ENCODE measurements around the gene PPM1H. TPM values are rescaled to one million over a fixed set of nuclear protein-coding genes. Genes with fewer than 3 reads are reported as not detected.

PPM1H gene
- polyA plus RNA-seq, 1 of the 3 experiments (the other 2 are of a cell fraction): 0.13 TPM

DNA sequence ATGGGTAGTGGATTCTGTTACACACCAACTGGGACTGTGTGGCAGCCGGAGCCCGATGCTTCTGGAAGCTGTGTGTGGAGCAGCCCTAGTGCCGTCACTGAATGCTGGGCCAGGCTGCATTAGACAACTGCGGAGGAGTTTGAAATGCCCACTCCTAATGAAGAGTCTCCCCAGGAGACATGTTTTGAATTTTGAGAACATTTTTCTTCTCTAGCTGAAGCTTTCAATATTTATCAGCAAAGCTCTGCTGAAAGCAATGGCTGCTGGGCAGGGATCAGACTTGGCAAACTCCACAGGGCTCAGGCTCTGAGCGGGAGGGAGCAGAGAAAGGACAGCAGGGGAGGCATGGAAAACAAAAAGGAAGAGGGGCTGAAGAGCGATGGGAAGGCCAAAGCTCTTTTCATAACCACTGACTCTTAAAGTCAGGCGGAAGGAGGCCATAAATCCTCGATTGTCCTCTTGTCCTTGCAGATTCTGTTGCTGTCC lies 279.2 kb downstream of the PPM1H start (continued):
- TF ChIP-seq, protein P1, sequence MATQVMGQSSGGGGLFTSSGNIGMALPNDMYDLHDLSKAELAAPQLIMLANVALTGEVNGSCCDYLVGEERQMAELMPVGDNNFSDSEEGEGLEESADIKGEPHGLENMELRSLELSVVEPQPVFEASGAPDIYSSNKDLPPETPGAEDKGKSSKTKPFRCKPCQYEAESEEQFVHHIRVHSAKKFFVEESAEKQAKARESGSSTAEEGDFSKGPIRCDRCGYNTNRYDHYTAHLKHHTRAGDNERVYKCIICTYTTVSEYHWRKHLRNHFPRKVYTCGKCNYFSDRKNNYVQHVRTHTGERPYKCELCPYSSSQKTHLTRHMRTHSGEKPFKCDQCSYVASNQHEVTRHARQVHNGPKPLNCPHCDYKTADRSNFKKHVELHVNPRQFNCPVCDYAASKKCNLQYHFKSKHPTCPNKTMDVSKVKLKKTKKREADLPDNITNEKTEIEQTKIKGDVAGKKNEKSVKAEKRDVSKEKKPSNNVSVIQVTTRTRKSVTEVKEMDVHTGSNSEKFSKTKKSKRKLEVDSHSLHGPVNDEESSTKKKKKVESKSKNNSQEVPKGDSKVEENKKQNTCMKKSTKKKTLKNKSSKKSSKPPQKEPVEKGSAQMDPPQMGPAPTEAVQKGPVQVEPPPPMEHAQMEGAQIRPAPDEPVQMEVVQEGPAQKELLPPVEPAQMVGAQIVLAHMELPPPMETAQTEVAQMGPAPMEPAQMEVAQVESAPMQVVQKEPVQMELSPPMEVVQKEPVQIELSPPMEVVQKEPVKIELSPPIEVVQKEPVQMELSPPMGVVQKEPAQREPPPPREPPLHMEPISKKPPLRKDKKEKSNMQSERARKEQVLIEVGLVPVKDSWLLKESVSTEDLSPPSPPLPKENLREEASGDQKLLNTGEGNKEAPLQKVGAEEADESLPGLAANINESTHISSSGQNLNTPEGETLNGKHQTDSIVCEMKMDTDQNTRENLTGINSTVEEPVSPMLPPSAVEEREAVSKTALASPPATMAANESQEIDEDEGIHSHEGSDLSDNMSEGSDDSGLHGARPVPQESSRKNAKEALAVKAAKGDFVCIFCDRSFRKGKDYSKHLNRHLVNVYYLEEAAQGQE (IDR thresholded peaks at IDR 0.05; ENCODE audit: low read depth, low read length): no peak

DNA sequence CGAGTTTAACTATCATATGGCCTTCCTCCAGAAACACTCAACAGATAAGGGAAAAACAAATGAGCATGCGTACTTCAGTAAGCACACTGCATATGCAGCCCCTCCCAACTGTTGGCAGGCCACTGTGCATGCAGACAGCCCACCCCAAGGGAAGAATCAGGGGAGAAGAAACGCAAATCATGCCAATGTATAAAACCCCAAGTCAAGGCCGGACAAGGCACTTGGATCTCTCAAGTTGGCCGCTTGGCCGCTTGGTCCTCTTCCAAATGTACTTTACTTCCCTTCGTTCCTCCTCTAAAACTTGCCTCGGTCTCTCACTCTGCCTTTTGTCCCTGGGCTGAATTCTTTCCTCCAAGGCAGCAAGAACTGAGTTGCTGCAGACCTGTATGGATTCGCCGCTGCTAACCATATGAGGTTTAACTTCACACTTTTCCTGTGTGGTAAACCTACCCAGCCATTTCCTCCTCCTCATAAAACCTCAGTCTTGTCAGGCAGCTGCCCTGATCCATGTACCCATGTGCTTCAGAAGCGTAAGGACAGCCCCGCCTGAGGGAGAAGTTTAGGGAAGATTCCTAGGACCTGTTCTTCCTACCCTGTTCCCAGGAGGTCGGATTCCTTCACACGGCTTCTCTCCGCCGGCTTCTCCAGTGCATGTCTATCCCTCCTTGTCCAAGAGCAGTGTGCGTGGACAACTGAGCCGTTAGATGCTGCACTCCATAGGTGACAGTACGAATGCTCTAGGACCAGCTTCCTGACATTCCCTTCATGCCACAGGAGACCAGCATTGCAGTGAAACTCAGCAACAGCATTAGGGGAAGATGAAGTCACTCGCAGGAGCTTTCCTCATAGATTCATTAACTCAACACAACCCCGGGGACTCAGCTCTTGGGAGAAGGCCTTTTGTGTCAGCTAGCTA lies 280.4 kb downstream of the PPM1H start:
- Histone ChIP-seq H3K79me2 (ENCODE audit: insufficient read depth) (no peaks in the 10 kb centered on the region), H3K27me3 (ENCODE audit: insufficient read depth) (no peaks in the 10 kb centered on the region), H3K4me3 (ENCODE audit: low read depth in 2 of 2, low read length in 1 of 2) (no peak overlapping the region), H3K9ac (no peak overlapping the region), H3K9me2 (no peaks in the 10 kb centered on the region), H3F3A (replicated peaks; ENCODE audit: insufficient read depth) (no peaks in the 10 kb centered on the region), H2AFZ (ENCODE audit: low read depth) (no peak overlapping the region), H3K4me2 (no peak overlapping the region), H4K20me1 (ENCODE audit: insufficient read depth) (no peaks in the 10 kb centered on the region), H3K36me3 (replicated peaks in 1 of 2; ENCODE audit: control insufficient read depth in 1 of 2, insufficient read depth in 2 of 2, low read length in 1 of 2) (no peaks in the 10 kb centered on the region), H3K9me3 (no peaks in the 10 kb centered on the region), H3K4me1 (ENCODE audit: control insufficient read depth in 1 of 2, insufficient read depth in 2 of 2, low read depth in 1 of 2, low read length in 1 of 2) (no peaks in the 10 kb centered on the region), H3K27ac (ENCODE audit: low read depth in 2 of 2, low read length in 1 of 2) (no peak overlapping the region)
- TF ChIP-seq FOXJ3 (CRISPR knock-in tag; IDR thresholded peaks at IDR 0.05) (no peak), RAD21 (IDR thresholded peaks at IDR 0.05; ENCODE audit: low read length) (no peak), TEAD4 (IDR thresholded peaks at IDR 0.05; ENCODE audit: borderline replicate concordance, insufficient read depth) (no peak), MXI1 (IDR thresholded peaks at IDR 0.05; ENCODE audit: low read depth, low read length) (no peak), POLR2AphosphoS5 (IDR thresholded peaks at IDR 0.05; ENCODE audit: low read depth, low read length) (no peak), GABPA (IDR thresholded peaks at IDR 0.05; ENCODE audit: low read depth) (no peak), TAF1 (IDR thresholded peaks at IDR 0.05; ENCODE audit: borderline replicate concordance, low read depth, low read length) (no peak), EZH2phosphoT487 (IDR thresholded peaks at IDR 0.05; ENCODE audit: borderline replicate concordance, low read depth) (no peak)
- TF ChIP-seq, protein P2, sequence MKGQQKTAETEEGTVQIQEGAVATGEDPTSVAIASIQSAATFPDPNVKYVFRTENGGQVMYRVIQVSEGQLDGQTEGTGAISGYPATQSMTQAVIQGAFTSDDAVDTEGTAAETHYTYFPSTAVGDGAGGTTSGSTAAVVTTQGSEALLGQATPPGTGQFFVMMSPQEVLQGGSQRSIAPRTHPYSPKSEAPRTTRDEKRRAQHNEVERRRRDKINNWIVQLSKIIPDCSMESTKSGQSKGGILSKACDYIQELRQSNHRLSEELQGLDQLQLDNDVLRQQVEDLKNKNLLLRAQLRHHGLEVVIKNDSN (IDR thresholded peaks at IDR 0.05; ENCODE audit: borderline replicate concordance, low read depth): no peak
- TF ChIP-seq, protein P3, sequence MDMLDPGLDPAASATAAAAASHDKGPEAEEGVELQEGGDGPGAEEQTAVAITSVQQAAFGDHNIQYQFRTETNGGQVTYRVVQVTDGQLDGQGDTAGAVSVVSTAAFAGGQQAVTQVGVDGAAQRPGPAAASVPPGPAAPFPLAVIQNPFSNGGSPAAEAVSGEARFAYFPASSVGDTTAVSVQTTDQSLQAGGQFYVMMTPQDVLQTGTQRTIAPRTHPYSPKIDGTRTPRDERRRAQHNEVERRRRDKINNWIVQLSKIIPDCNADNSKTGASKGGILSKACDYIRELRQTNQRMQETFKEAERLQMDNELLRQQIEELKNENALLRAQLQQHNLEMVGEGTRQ (IDR thresholded peaks at IDR 0.05; ENCODE audit: borderline replicate concordance, low read depth, low read length): no peak
- TF ChIP-seq, protein P1 (IDR thresholded peaks at IDR 0.05; ENCODE audit: low read depth, low read length): no peak
- WGBS (ENCODE audit: low lambda C conversion rate): 96% methylated on average over 21 of the region's 21 CpGs
- ChIA-PET CTCF (interaction anchor here (1.6 kb wide), 1 partner anchor 140 kb away, joined by 5 read pairs; no protein-coding TSS in a partner anchor), POLR2A (no interaction called here)
- no peak for DNase-seq
